ENCODE data around the gene RFX8. TPM values are rescaled to one million over a fixed set of nuclear protein-coding genes. Genes with fewer than 3 reads are reported as not detected.

The RFX8 gene
- total RNA-seq (1 to 10 TPM in 2 of 9 donors, under 1 TPM in 2, not detected in 5; 0.17 to 2.0 (median 0.93) TPM), polyA plus RNA-seq (under 1 TPM; 0.12 to 0.50 TPM)
- long read RNA-seq, donor 1, result 0 reads
- long read RNA-seq, donor 2, result 0 reads
- long read RNA-seq, donor 3, result 0 reads

GRCh38 chr2:101474731-101475384 lies at the start of gene RFX8:
Gene RFX8 (minus strand): TSS chr2:101475112. CDS start chr2:101466848, 8,264 bp downstream.
- intact Hi-C loops (cut with DNase I), result loop anchor here in 1 of 10 donors (5.0 to 10.0 kb wide), 2 partner anchors 38 to 220 kb away; partner anchors contain the start of gene MAP4K4
- ATAC-seq (peak in 3 of 4 donors; percentile 43 to 78 (median 61)), DNase-seq (peak in 1 of 5 donors; percentile 42)
- Histone ChIP-seq H3K27ac (peak within 1 kb of the TSS; percentile 52 to 92 (median 78)), H3K4me3 (peak within 1 kb of the TSS; percentile 32 to 87 (median 62)), H3K36me3 (no peaks in the 10 kb centered on the region), H3K27me3 (peaks cover 0 to 66% (median 0%) of the 10 kb centered on the region in 9 donors), H3K4me1 (peaks cover 0 to 34% (median 9%) of the 10 kb centered on the region in 12 donors), H3K9me3 (no peaks in the 10 kb centered on the region)
- TF ChIP-seq POLR2A (IDR thresholded peaks at IDR 0.05), result no peak
- TF ChIP-seq, protein P1, sequence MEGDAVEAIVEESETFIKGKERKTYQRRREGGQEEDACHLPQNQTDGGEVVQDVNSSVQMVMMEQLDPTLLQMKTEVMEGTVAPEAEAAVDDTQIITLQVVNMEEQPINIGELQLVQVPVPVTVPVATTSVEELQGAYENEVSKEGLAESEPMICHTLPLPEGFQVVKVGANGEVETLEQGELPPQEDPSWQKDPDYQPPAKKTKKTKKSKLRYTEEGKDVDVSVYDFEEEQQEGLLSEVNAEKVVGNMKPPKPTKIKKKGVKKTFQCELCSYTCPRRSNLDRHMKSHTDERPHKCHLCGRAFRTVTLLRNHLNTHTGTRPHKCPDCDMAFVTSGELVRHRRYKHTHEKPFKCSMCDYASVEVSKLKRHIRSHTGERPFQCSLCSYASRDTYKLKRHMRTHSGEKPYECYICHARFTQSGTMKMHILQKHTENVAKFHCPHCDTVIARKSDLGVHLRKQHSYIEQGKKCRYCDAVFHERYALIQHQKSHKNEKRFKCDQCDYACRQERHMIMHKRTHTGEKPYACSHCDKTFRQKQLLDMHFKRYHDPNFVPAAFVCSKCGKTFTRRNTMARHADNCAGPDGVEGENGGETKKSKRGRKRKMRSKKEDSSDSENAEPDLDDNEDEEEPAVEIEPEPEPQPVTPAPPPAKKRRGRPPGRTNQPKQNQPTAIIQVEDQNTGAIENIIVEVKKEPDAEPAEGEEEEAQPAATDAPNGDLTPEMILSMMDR (IDR thresholded peaks at IDR 0.05), result no peak
- 41 to 52% (median 45%) methylated on average over 17 to 20 of the region's 20 CpGs for WGBS, 4 donors

DNA sequence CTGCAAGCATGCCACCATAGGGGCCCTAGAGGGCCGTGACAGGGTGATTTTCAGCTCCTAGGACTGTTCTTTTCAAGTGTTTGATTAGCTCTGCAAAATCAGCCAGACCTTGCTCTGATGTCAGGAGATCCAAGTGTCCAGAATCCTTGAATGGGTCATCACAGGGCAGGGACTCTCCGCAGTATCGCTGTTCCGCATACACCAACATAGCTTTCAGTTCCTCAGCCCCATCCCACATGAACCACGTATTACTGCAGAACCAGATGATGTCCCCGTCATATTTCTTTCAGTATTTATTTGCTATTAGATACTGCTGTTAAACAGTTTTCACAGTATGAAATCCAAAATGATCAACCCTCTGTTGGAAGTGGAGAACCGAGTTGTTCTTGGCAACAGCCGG lies 46.6 kb upstream of the RFX8 start:
- DNase-seq (no peak), ATAC-seq (no peak)
- intact Hi-C loops (cut with DNase I), result loop anchor here in 6 of 10 donors (10.0 kb wide), 5 partner anchors 133 to 463 kb away; partner anchors contain the start of gene MAP4K4 (in 2 of the 6)
- Histone ChIP-seq H3K4me1 (peaks cover 0 to 37% (median 13%) of the 10 kb centered on the region in 12 donors), H3K27me3 (no peaks in the 10 kb centered on the region), H3K36me3 (no peaks in the 10 kb centered on the region), H3K27ac (no peak overlapping the region), H3K4me3 (no peak overlapping the region), H3K9me3 (peaks cover 0 to 6% (median 0%) of the 10 kb centered on the region in 12 donors)
- WGBS, 4 donors, result 92 to 96% (median 95%) methylated on average over 8 of the region's 8 CpGs
- no peak for TF ChIP-seq POLR2A (IDR thresholded peaks at IDR 0.05)
- TF ChIP-seq, protein P1 (IDR thresholded peaks at IDR 0.05), result no peak

DNA sequence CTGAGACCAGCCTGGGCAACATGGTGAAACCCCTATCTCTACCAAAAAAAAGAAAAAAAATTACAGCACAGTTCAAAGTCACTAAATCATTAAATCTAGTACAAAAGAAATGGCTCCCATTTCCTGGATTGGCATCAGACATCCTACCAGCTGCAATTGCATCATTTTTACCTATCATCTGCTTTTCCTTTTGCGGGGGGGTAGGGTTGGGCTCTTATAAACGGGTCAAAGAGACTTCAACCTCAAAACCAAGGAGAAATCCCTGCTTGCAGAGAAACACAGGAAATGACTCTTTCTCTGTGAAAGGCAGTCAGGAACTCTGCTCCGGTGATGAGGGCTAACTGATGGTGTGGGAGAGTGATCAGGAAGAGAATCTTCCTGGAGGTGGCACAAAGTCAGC lies 45.3 kb upstream of the RFX8 start:
- no peak for TF ChIP-seq POLR2A (IDR thresholded peaks at IDR 0.05)
- TF ChIP-seq, protein P1 (IDR thresholded peaks at IDR 0.05), result no peak
- no peaks in the 10 kb centered on the region for H3K27me3 ChIP-seq
- ATAC-seq, result no peak
- H3K27ac ChIP-seq, result no peak overlapping the region
- intact Hi-C loops (cut with DNase I), result loop anchor here in 6 of 10 donors (10.0 kb wide), 5 partner anchors 135 to 465 kb away; partner anchors contain the start of gene MAP4K4 (in 2 of the 6)
- WGBS, 4 donors, result 48 to 67% (median 55%) methylated on average over 3 of the region's 3 CpGs
- H3K4me3 ChIP-seq, result no peak overlapping the region
- H3K9me3 ChIP-seq, result peaks cover 0 to 6% (median 0%) of the 10 kb centered on the region in 12 donors
- no peaks in the 10 kb centered on the region for H3K36me3 ChIP-seq
- peaks cover 0 to 46% (median 18%) of the 10 kb centered on the region in 12 donors for H3K4me1 ChIP-seq
- DNase-seq, result no peak
